Caco-2 (cell line): ENCODE results near the gene LEFTY2. TPM values are rescaled to one million over a fixed set of nuclear protein-coding genes. Genes with fewer than 3 reads are reported as not detected.
A peak's percentile ranks its signal among the peaks of the same experiment; 100 is the strongest.

Experiments used
- BruUV-seq: library from RNA; stranded (reverse); fragments of 400-500 nt; replicated peaks from 2 replicates; lab custom pipeline; 2021; lab: Mats Ljungman, UMichigan
- CTCF ChIA-PET: fragments of 300-600 bp; sonication (Branson Sonifier 250); formaldehyde crosslinking; loops from one replicate; lab custom pipeline; 2022; ENCODE audit warnings: antibody characterized with exemption; lab: Charles Lee
- POLR2A ChIA-PET: fragments of 300-600 bp; sonication (Branson Sonifier 250); formaldehyde crosslinking; loops from one replicate; lab custom pipeline; 2022; ENCODE audit warnings: antibody characterized with exemption; lab: Charles Lee
- DNase-seq, 2 experiments: peaks; one replicate each; pipeline versions ENCODE4 v3.0.0 to v3.0.0-alpha.2; 2020 to 2022
- H3K27me3 ChIP-seq: replicated peaks from 2 replicates; pipeline ENCODE4 v1.6.0; 2011; ENCODE audit warnings: low read length; ENCODE audit not compliant: control insufficient read depth, insufficient read depth
- H3K36me3 ChIP-seq: 2 replicates; pipeline ENCODE4 v1.5.1; 2011; ENCODE audit warnings: low read length; ENCODE audit not compliant: control insufficient read depth, insufficient read depth
- H3K4me1 ChIP-seq: fragments of 250-450 bp; sonication (Bioruptor Pico); 2 replicates; pipeline ENCODE4 v1.5.1; 2020; ENCODE audit warnings: mild to moderate bottlenecking
- H3K4me3 ChIP-seq: 2 replicates; pipeline ENCODE4 v1.5.1; 2011; ENCODE audit warnings: low read depth, mild to moderate bottlenecking, control low read depth, low read length
- H3K9me3 ChIP-seq: fragments of 250-450 bp; sonication (Bioruptor Pico); 2 replicates; pipeline ENCODE4 v1.5.1; 2020; ENCODE audit warnings: mild to moderate bottlenecking, moderate library complexity
- H3K27ac Mint-ChIP-seq: one replicate; pipeline ENCODE4 v1.8.0; 2022; ENCODE audit warnings: mixed read lengths; ENCODE audit not compliant: unreplicated experiment
- H3K27me3 Mint-ChIP-seq: one replicate; pipeline ENCODE4 v1.8.0; 2022; ENCODE audit warnings: mixed read lengths; ENCODE audit not compliant: insufficient read depth, unreplicated experiment
- H3K36me3 Mint-ChIP-seq: one replicate; pipeline ENCODE4 v1.8.0; 2022; ENCODE audit warnings: mild to moderate bottlenecking, mixed read lengths; ENCODE audit not compliant: insufficient read depth, unreplicated experiment
- H3K4me1 Mint-ChIP-seq: one replicate; pipeline ENCODE4 v1.8.0; 2022; ENCODE audit warnings: low read depth, mixed read lengths; ENCODE audit not compliant: unreplicated experiment
- H3K4me3 Mint-ChIP-seq: one replicate; pipeline ENCODE4 v1.8.0; 2022; ENCODE audit warnings: mild to moderate bottlenecking, moderate library complexity, mixed read lengths; ENCODE audit not compliant: unreplicated experiment
- H3K9me3 Mint-ChIP-seq: one replicate; pipeline ENCODE4 v1.8.0; 2022; ENCODE audit warnings: mixed read lengths; ENCODE audit not compliant: unreplicated experiment
- CTCF ChIP-seq, 2 experiments: fragments of 200-600 bp in 1 of 2; IDR thresholded peaks; 1 replicate in 1 of 2; 2 replicates in 1 of 2; pipeline versions ENCODE4 v1.5.1 to v1.8.0; 2011 to 2022; ENCODE audit warnings: antibody characterized with exemption in 1 of 2, control low read depth in 1 of 2, inconsistent platforms in 1 of 2, low read depth in 1 of 2, low read length in 1 of 2, mild to moderate bottlenecking in 1 of 2, moderate library complexity in 1 of 2; ENCODE audit not compliant: insufficient read depth in 1 of 2, severe bottlenecking in 1 of 2, unreplicated experiment in 1 of 2
- intact Hi-C: fragments of 100-400 bp; cut with micrococcal nuclease; formaldehyde crosslinking; loops from one replicate; pipeline ENCODE4 v1.10.0; 2022; ENCODE audit not compliant: unreplicated experiment
- total RNA-seq: library from RNA; stranded (reverse); gene quantifications from 2 replicates; pipeline ENCODE4 v1.2.3, GENCODE V29; 2022

The LEFTY2 gene
- total RNA-seq, 1 experiment from 2014 or later = not detected

DNA sequence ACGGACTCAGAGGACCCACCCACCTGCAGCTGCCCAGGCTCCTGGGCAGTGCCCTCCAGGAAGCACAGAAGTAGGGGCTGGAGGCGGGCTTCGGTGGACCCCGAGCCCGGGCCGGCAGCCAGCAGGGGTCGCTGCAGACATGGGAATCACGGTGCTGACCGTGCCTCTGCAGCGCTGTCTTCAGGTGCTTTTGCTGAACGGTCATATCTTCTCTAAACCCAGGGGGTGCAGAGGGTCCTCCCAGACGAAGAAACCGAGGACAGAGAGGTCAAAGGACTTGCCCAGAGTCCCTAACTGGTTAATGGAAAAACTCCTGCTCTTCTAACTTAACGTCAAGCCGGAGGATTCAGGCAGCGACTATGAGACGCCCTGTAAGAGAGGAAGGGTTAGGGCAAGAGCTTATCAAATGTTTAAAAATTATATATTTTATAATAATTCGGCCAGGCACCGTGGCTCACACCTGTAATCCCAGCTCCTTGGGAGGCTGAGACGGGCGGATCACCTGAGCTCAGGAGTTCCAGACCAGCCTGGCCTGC is 21.5 kb upstream of the LEFTY2 start:
- no peak overlapping the region for H3K4me3 ChIP-seq
- DNase-seq = peak in 1 of 2 experiments; percentile 63

DNA sequence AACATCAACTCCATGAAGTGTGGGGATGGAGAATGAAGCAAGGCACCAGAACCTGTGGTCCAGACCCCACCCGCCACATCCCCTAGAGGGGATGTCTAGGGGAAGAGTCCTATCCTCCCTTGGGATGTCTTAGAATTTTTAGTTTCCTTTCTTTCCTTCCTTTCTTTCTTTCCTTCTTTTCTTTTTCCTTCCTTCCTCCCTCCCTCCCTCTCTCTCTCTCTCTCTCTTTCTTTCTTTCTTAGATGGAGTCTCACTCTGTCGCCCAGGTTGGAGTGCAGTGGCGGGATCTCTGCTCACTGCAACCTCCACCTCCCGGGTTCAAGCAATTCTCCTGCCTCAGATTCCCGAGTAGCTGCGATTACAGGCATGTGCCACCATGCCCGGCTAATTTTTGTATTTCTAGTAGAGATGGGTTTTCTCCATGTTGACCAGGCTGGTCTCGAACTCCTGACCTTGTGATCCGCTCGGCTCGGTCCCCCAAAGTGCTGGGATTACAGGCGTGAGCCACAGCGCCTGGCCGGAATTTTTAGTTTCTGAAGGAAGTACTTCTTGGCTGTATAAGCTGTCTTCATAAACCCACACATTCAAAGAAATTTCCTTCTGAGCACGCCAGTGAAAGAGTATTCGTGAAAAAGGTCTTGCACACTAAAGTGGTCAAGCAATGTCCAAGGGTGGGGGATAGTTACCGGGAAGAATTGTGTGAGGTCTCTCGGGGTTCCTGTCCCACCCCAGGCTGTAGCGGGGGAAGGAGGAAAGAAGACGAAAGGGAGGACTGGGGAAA is 20.8 kb upstream of the LEFTY2 start:
- ChIA-PET CTCF (interaction anchor here (0.9 kb wide), 1 partner anchor 80 kb away, joined by 4 read pairs; the partner anchor contains the start of gene TMEM63A), POLR2A (no interaction called here)
- Mint-ChIP-seq H3K9me3 (no peaks in the 10 kb centered on the region), H3K4me1 (no peaks in the 10 kb centered on the region), H3K27ac (no peak overlapping the region), H3K27me3 (no peaks in the 10 kb centered on the region), H3K36me3 (no peaks in the 10 kb centered on the region), H3K4me3 (no peak overlapping the region)
- no peaks in the 10 kb centered on the region for H3K36me3 ChIP-seq
- no peaks in the 10 kb centered on the region for H3K27me3 ChIP-seq
- no peaks in the 10 kb centered on the region for H3K9me3 ChIP-seq
- H3K4me1 ChIP-seq = no peaks in the 10 kb centered on the region
- BruUV-seq = no TSS peak
- intact Hi-C loops = no loop called here
- no peak overlapping the region for H3K4me3 ChIP-seq
- no peak for DNase-seq
- TF ChIP-seq CTCF (IDR thresholded peaks at IDR 0.05; ENCODE audit: insufficient read depth in 1 of 2, low read depth in 1 of 2, low read length in 1 of 2, severe bottlenecking in 1 of 2, unreplicated experiment in 1 of 2) = no peak

More for the DNA sequence above, 21.5 kb upstream of the LEFTY2 start:
- Mint-ChIP-seq H3K36me3 (no peaks in the 10 kb centered on the region), H3K27ac (no peak overlapping the region), H3K4me3 (no peak overlapping the region), H3K4me1 (no peaks in the 10 kb centered on the region), H3K27me3 (no peaks in the 10 kb centered on the region), H3K9me3 (no peaks in the 10 kb centered on the region)
- intact Hi-C loops = no loop called here
- no peaks in the 10 kb centered on the region for H3K36me3 ChIP-seq
- H3K4me1 ChIP-seq = no peaks in the 10 kb centered on the region
- BruUV-seq = no TSS peak
- peak; percentile 47 to 76 for TF ChIP-seq CTCF (IDR thresholded peaks at IDR 0.05; ENCODE audit: insufficient read depth in 1 of 2, low read depth in 1 of 2, low read length in 1 of 2, severe bottlenecking in 1 of 2, unreplicated experiment in 1 of 2)
- CTCF ChIA-PET = interaction anchor here (0.9 kb wide), 1 partner anchor 81 kb away, joined by 4 read pairs; the partner anchor contains the start of gene TMEM63A
- POLR2A ChIA-PET = no interaction called here
- no peaks in the 10 kb centered on the region for H3K9me3 ChIP-seq
- no peaks in the 10 kb centered on the region for H3K27me3 ChIP-seq

- Histone ChIP-seq H3K36me3 (no peaks in the 10 kb centered on the region), H3K27me3 (no peaks in the 10 kb centered on the region), H3K9me3 (no peaks in the 10 kb centered on the region), H3K4me1 (no peaks in the 10 kb centered on the region), H3K4me3 (no peak overlapping the region)
- ChIA-PET CTCF (no interaction called here), POLR2A (no interaction called here)
- no peak for DNase-seq
- Mint-ChIP-seq H3K27me3 (peaks cover 3% of the 10 kb centered on the region), H3K4me3 (no peak overlapping the region), H3K9me3 (no peaks in the 10 kb centered on the region), H3K36me3 (no peaks in the 10 kb centered on the region), H3K27ac (no peak overlapping the region), H3K4me1 (no peaks in the 10 kb centered on the region)
- TF ChIP-seq CTCF (IDR thresholded peaks at IDR 0.05; ENCODE audit: insufficient read depth in 1 of 2, low read depth in 1 of 2, low read length in 1 of 2, severe bottlenecking in 1 of 2, unreplicated experiment in 1 of 2) = no peak
- BruUV-seq = no TSS peak
- intact Hi-C loops = no loop called here
Measured at GRCh38 chr1:225958041-225958440, 17.0 kb upstream of the LEFTY2 start.
